ENCODE results near the gene ZSCAN16. TPM values are rescaled to one million over a fixed set of nuclear protein-coding genes. Genes with fewer than 3 reads are reported as not detected.
"Not testable (repeated sequence)": the region's sequence is repeated elsewhere in the genome, so short reads cannot be mapped to it uniquely, and the experiment has no call there.

The ZSCAN16 gene
- total and polyA plus RNA-seq, 2 experiments from 2014 or later, result 1.2 TPM

DNA sequence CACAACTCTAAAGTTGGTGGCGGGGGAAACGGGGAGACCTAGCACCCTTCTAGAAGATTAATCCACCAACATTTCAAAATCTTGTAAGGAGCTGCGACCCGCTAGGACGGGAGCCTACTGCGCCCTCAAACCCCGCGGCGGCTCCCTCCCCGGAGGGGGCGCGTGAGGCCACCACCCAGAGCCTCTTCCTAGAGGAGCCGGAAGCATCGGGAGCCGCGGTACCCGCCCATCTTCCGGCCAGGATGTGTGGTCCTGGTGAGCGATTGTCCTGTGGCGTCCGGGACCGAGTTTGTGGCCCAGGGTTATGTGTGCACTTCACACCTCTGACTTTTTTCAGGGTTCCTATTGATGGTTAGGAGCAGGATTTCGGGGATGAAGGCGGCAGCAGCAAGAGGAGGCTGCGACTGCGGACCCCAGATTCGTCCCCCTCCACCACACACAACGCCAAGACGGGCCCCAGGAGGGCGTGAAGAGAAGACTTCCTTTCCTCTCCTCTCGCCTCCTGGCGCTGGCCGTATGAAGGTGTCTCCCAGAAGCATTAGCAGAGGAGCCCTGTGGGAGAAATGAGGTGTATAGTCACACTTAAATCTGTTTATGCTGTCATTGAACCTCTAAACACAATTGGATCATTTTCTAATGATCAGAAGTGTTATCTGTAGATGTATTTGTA lies 33.4 kb upstream of the ZSCAN16 start:
- peak; percentile 48 for DNase-seq
- H3K27ac ChIP-seq, result no peak overlapping the region
- in situ Hi-C loops (cut with MboI), result no loop called here
- 9 to 10% methylated on average over 31 to 33 of the region's 33 CpGs for WGBS, 2 experiments (ENCODE audit: low coverage in 1 of 2, low lambda C conversion rate in 2 of 2, missing lambda C conversion rate in 2 of 2)
- peak overlapping the region; percentile 60 for H3K4me2 ChIP-seq (ENCODE audit: unreplicated experiment)
- no peaks in the 10 kb centered on the region for H3K79me2 ChIP-seq (ENCODE audit: insufficient read depth)
- H3K4me1 ChIP-seq (ENCODE audit: insufficient read depth), result no peaks in the 10 kb centered on the region
- H3K4me3 ChIP-seq, result peak overlapping the region; percentile 70
- no peaks in the 10 kb centered on the region for H3F3A ChIP-seq (ENCODE audit: insufficient read depth)
- no peaks in the 10 kb centered on the region for H3K9me2 ChIP-seq (ENCODE audit: insufficient read depth)
- H3K36me3 ChIP-seq (ENCODE audit: low read depth), result 0 out of 2 replicates have a peak, but pooled peaks cover 4% of the 10 kb centered on the region
- peak overlapping the region; percentile 46 for H3K9ac ChIP-seq
- H3K9me3 ChIP-seq (ENCODE audit: low read depth), result no peaks in the 10 kb centered on the region
- H2AFZ ChIP-seq, result peak overlapping the region; percentile 91
- TF ChIP-seq EZH2 (IDR thresholded peaks at IDR 0.05; ENCODE audit: insufficient read depth, poor library complexity, severe bottlenecking) (no peak), EZH2phosphoT487 (IDR thresholded peaks at IDR 0.05; ENCODE audit: insufficient read depth, low read depth) (no peak)
- H3K27me3 ChIP-seq (replicated peaks; ENCODE audit: insufficient read depth), result no peaks in the 10 kb centered on the region
- H4K20me1 ChIP-seq (ENCODE audit: insufficient read depth), result no peaks in the 10 kb centered on the region

DNA sequence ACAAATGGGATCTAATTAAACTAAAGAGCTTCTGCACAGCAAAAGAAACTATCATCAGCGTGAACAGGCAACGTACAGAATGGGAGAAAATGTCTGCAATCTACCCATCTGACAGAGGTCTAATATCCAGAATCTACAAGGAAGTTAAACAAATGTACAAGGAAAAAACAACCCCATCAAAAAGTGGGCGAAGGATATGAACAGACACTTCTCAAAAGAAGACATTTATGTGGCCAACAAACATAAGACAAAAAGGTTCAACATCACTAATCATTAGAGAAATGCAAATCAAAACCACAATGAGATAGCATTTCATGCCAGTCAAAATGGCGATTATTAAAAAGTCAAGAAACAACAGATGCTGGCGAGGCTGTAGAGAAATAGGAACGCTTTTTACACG lies 22.2 kb upstream of the ZSCAN16 start:
- 59 to 68% methylated on average over 7 of the region's 7 CpGs for WGBS, 2 experiments (ENCODE audit: low coverage in 1 of 2, low lambda C conversion rate in 2 of 2, missing lambda C conversion rate in 2 of 2)
- in situ Hi-C loops (cut with MboI), result not testable (repeated sequence)

DNA sequence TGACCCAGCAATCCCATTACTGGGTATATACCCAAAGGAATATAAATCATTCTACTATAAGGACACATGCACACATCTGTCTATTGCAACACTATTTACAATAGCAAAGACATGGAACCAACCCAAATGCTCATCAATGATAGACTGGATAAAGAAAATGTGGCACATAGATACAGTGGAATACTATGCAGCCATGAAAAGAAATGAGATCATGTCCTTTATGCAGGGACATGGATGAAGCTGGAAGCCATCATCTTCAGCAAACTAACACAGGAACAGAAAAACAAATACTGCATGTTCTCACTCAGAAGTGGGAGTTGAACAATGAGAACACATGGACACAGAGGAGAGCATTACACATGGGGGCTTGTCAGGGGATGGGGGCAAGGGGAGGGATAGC lies 21.7 kb upstream of the ZSCAN16 start:
- H3K9ac ChIP-seq; H3K4me1 ChIP-seq (ENCODE audit: insufficient read depth); H3K4me3 ChIP-seq; H4K20me1 ChIP-seq (ENCODE audit: insufficient read depth); in situ Hi-C loops (cut with MboI); H3K9me3 ChIP-seq (ENCODE audit: low read depth); H2AFZ ChIP-seq; DNase-seq; H3K9me2 ChIP-seq (ENCODE audit: insufficient read depth); H3K27ac ChIP-seq; H3K79me2 ChIP-seq (ENCODE audit: insufficient read depth); H3K27me3 ChIP-seq (replicated peaks; ENCODE audit: insufficient read depth); H3K4me2 ChIP-seq (ENCODE audit: unreplicated experiment); H3K36me3 ChIP-seq (ENCODE audit: low read depth): not testable (repeated sequence)
- H3F3A ChIP-seq (ENCODE audit: insufficient read depth), result peaks cover 18% of the 10 kb centered on the region

More for the DNA sequence above, 22.2 kb upstream of the ZSCAN16 start:
- H3K36me3 ChIP-seq (ENCODE audit: low read depth); H3K27me3 ChIP-seq (replicated peaks; ENCODE audit: insufficient read depth); H2AFZ ChIP-seq; H3K4me3 ChIP-seq; H3K9ac ChIP-seq; DNase-seq; H3K4me1 ChIP-seq (ENCODE audit: insufficient read depth); H3K27ac ChIP-seq; H3K4me2 ChIP-seq (ENCODE audit: unreplicated experiment); H3K9me3 ChIP-seq (ENCODE audit: low read depth); H4K20me1 ChIP-seq (ENCODE audit: insufficient read depth); H3K9me2 ChIP-seq (ENCODE audit: insufficient read depth); H3K79me2 ChIP-seq (ENCODE audit: insufficient read depth): not testable (repeated sequence)
- H3F3A ChIP-seq (ENCODE audit: insufficient read depth), result peaks cover 18% of the 10 kb centered on the region

DNA sequence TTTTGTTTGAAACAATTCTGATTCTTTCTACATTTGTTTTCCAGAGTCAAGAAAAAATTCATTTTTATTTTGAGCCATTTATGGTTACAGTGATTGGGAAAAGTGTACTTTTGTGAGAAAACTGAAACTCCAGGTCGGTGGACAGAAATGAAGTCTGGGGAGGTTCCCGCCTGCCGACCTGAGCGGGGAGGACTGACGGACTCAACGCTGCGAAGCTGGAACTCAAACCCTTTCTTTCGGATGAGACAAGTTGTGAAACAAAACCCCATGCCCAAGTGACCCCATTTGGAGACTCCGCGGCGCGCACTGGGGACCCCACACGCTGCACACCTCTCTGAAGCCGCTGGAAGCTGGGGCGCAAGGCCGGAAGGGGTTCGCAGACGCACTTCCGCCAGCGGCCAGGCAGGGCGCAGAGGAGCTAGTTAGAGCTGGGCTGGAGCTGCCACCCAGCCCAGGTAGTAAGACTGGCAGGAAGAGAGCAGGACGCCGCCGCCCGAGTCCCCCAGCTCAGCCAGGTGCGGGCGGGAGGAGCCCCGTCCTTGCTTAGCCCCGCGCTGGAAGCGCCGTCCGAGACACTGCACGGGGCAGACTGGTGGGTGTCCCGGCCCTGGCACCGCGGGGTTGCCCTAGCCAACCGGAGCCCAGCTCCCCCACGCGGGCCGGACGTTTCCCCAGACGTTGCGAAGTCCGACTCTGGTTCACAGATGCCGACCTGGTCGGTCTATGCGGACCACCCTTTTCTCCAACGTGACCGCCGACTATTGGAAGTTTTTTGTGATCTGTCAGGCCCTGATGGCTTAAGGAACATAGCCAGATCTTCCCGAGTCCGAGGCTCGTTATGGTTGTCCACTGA lies 19.8 kb upstream of the ZSCAN16 start:
- Histone ChIP-seq H4K20me1 (ENCODE audit: insufficient read depth) (no peaks in the 10 kb centered on the region), H2AFZ (peak overlapping the region; percentile 99), H3K36me3 (ENCODE audit: low read depth) (no peaks in the 10 kb centered on the region), H3K9me2 (ENCODE audit: insufficient read depth) (no peaks in the 10 kb centered on the region), H3K4me2 (ENCODE audit: unreplicated experiment) (peak overlapping the region; percentile 79), H3K27me3 (replicated peaks; ENCODE audit: insufficient read depth) (no peaks in the 10 kb centered on the region), H3K4me3 (peak overlapping the region; percentile 79), H3K4me1 (ENCODE audit: insufficient read depth) (no peaks in the 10 kb centered on the region), H3F3A (ENCODE audit: insufficient read depth) (peaks cover 18% of the 10 kb centered on the region), H3K9me3 (ENCODE audit: low read depth) (no peaks in the 10 kb centered on the region), H3K9ac (peak overlapping the region; percentile 74), H3K79me2 (ENCODE audit: insufficient read depth) (no peaks in the 10 kb centered on the region), H3K27ac (peak overlapping the region; percentile 41)
- TF ChIP-seq EZH2phosphoT487 (IDR thresholded peaks at IDR 0.05; ENCODE audit: insufficient read depth, low read depth) (no peak), EZH2 (IDR thresholded peaks at IDR 0.05; ENCODE audit: insufficient read depth, poor library complexity, severe bottlenecking) (no peak)
- DNase-seq, result peak; percentile 90
- 1 to 2% methylated on average over 50 to 54 of the region's 54 CpGs for WGBS, 2 experiments (ENCODE audit: low coverage in 1 of 2, low lambda C conversion rate in 2 of 2, missing lambda C conversion rate in 2 of 2)
- in situ Hi-C loops (cut with MboI), result no loop called here

All from GM23248 (cell line).